ENCODE results near the gene ITPR3.

GRCh38 chr6:33682341-33682740 lies 61.2 kb downstream of the ITPR3 start:
- TF ChIP-seq CTCF (IDR thresholded peaks at IDR 0.05; ENCODE audit: low read depth, low read length, missing input control): no peak
- TF ChIP-seq RXRA (IDR thresholded peaks at IDR 0.05): no peak
- no peak for TF ChIP-seq EGR1 (IDR thresholded peaks at IDR 0.05; ENCODE audit: low read depth in 2 of 2)
- no peak for TF ChIP-seq SP1 (IDR thresholded peaks at IDR 0.05)
- no peak for TF ChIP-seq YY1 (IDR thresholded peaks at IDR 0.05)
- TF ChIP-seq GABPA (IDR thresholded peaks at IDR 0.05 in 1 of 2, conservative IDR thresholded peaks at IDR 0.05 in 1 of 2): no peak
- TF ChIP-seq TAF1 (conservative IDR thresholded peaks at IDR 0.05): no peak
- no peak for TF ChIP-seq ZBTB33 (IDR thresholded peaks at IDR 0.05)
- no peak for TF ChIP-seq REST (IDR thresholded peaks at IDR 0.05)
- no peak for TF ChIP-seq MAX (IDR thresholded peaks at IDR 0.05)
- no peak for TF ChIP-seq ATF3 (IDR thresholded peaks at IDR 0.05)
- no peak for TF ChIP-seq HNF4G (IDR thresholded peaks at IDR 0.05)
